ENCODE data around the gene TRHDE.

- no peak for TF ChIP-seq CTCF (conservative IDR thresholded peaks at IDR 0.05; ENCODE audit: low read depth, low read length)
- no peak for TF ChIP-seq EZH2 (IDR thresholded peaks at IDR 0.05; ENCODE audit: borderline replicate concordance, low read depth, low read length, poor library complexity, severe bottlenecking)
Observed at GRCh38 chr12:72349491-72349890, 77.3 kb downstream of the TRHDE start.
